ENCODE results near the gene PADI1.

- TF ChIP-seq, protein P1, sequence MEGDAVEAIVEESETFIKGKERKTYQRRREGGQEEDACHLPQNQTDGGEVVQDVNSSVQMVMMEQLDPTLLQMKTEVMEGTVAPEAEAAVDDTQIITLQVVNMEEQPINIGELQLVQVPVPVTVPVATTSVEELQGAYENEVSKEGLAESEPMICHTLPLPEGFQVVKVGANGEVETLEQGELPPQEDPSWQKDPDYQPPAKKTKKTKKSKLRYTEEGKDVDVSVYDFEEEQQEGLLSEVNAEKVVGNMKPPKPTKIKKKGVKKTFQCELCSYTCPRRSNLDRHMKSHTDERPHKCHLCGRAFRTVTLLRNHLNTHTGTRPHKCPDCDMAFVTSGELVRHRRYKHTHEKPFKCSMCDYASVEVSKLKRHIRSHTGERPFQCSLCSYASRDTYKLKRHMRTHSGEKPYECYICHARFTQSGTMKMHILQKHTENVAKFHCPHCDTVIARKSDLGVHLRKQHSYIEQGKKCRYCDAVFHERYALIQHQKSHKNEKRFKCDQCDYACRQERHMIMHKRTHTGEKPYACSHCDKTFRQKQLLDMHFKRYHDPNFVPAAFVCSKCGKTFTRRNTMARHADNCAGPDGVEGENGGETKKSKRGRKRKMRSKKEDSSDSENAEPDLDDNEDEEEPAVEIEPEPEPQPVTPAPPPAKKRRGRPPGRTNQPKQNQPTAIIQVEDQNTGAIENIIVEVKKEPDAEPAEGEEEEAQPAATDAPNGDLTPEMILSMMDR (IDR thresholded peaks at IDR 0.05; ENCODE audit: borderline replicate concordance, extremely low read depth, low read length, poor library complexity, severe bottlenecking): no peak
- no peak for TF ChIP-seq EZH2 (IDR thresholded peaks at IDR 0.05; ENCODE audit: borderline replicate concordance, low read depth, low read length, severe bottlenecking)
These were observed 24.5 kb downstream of the PADI1 start for GRCh38 chr1:17229379-17229778.
